HG03103 (cell line): ENCODE data around the gene CD47.

Source experiments
- ATAC-seq: cut with Tn5 transposase; IDR thresholded peaks from one replicate; pipeline ENCODE4 v1.9.1; 2021; ENCODE audit warnings: low read depth; ENCODE audit not compliant: unreplicated experiment

The CD47 gene

GRCh38 chr3:108022256-108023150 lies 68.3 kb downstream of the CD47 start:
- ATAC-seq, result no peak

GRCh38 chr3:108021533-108021932 lies 69.3 kb downstream of the CD47 start:
- no peak for ATAC-seq

DNA sequence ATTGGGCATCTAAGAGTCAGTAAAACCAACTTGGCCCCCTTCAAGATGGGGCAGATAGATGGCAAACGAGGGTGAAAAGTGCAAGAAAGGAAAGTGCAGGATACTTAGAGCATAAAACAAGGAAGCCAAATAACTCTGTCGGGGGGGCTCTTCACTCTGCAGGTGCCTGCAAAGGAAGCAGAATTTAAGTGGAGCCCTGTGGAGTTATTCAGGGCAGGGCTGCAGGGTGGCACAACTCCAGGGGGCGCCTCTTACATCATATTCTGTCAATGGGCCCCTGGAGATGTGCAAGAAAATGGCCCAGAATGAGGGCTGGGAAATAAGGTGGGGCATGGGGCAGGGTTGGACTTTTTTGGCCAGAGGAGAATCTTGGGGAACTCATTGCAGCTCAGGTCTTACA lies 69.7 kb downstream of the CD47 start:
- no peak for ATAC-seq

GRCh38 chr3:108018552-108018951 lies 72.3 kb downstream of the CD47 start:
- ATAC-seq, result no peak

GRCh38 chr3:108017587-108017986 lies 73.2 kb downstream of the CD47 start:
- no peak for ATAC-seq

GRCh38 chr3:108014943-108015342 lies 75.9 kb downstream of the CD47 start:
- no peak for ATAC-seq

- ATAC-seq, result no peak
Measured at GRCh38 chr3:108013141-108014055, 77.4 kb downstream of the CD47 start.

DNA sequence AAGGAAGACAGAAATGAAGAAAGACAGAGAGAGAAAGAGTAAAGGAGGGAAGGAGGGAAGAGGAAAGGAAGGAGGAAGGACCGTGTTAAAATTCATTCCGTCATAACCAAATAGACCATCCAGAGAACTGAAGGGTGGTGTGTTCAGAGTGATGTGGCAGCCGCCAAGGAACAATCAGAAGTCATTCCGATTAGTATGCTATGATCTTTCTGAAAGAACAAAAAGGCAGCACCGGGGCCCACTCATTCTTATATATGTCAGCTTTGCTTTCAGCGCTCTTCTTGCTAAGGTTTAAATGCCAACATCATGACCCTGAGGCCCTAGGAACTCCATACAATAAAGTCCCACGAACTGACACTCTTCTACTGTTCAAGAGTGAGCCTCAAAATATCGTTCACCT lies 78.5 kb downstream of the CD47 start:
- no peak for ATAC-seq

- ATAC-seq, result no peak
Measured at GRCh38 chr3:108011616-108012015, 79.2 kb downstream of the CD47 start.

DNA sequence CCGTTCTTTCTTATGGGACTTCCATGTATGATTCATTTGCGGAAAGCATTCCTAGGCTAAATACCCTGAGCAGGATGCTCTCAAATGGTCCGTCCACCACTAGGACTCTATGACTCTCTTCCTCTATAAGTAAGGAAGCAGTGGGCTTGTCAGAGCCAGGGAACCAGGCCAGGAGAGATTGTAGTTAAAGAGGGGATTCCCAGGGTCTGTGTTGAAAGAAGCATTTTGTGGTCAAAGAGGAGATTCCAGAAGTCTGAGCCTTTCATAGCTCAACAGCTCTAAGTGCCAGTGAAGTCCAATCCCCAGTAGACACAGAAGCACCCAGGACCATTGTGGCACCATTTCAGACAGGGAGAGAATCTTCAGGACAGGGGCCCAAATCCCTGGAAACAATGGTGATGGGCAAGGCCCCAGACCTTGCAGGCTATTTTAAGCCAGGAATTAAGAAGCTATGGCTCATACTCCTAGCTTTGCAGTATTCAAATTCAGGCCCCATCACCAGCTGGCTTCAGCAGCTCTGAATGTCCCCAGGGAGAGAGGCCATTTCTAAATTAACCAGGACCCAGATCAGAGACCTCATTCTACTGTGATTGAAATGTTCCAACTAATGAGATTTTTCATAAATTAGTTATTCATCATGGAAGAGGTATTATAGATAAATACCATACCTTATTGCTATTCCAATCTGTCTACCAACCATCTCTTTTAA lies 81.7 kb downstream of the CD47 start:
- ATAC-seq, result no peak

GRCh38 chr3:108008106-108008505 lies 82.7 kb downstream of the CD47 start:
- ATAC-seq, result no peak

DNA sequence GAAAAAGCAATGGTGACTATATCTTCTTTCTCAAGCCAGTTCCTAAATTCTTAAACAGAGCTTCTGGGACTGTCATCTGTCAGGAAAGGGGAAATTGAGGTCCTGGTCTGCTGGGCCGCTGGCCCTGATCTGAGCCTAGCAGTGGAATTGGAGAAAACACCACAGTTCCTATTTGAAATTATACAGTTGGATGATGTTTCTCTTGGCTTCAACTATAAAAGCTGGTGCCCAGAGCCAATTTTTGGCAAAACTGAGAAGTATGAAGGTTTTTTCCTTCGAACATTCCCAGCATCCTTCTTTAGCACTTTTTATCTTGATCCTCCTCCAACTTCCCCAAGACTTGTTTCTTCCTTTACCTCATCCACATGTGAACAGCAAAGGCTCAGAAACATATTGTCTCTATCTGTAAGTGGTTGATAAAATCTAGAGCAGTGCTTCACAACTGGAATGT lies 83.9 kb downstream of the CD47 start:
- ATAC-seq, result no peak

GRCh38 chr3:108006077-108006771 lies 84.6 kb downstream of the CD47 start:
- ATAC-seq, result no peak

DNA sequence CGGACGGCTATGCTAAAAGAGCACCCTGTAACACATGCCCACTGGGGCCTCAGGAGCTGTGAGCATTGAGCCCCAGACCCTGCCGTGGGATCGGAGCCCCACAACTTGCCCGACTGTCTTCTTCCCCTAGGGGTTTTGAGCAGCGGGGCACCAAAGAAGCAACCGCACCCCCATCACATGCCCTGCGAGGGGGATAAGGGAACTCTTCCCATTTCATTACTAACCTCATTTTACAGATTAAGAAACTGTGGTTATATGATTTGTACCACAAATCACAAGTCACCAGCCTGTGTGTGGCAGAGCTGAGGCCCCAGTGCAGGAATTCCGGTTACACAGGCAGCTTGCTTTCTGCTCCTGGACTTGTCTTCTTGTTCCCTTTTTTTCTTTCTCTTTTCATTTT lies 86.2 kb downstream of the CD47 start:
- ATAC-seq, result no peak

GRCh38 chr3:108001457-108001856 lies 89.4 kb downstream of the CD47 start:
- no peak for ATAC-seq

DNA sequence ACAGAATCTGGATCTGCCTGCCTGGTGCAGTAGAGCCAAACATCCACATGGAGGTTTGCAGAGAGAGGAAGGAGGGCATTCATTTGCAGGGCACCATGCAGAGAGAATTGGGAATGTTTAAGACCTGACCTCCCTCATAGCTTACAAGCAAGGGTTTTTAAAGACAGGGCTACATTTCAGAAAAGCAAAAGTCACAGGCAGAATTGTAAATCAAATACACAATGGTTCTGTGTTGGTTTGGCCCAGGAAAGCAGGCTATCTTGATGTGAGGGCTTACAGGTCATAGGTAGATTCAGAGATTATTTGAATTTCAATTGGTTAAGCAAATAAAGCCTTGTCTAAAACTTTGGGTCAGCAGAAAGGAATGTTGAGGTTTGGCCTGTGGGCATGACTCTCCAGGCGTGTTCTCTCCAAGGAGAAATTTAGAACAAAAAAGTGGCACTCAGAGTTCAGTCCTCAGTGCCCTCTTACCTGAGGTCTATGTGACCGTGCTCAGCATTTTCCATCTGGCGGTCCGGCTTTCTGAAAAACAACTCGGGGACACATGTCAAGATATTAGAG lies 91.5 kb downstream of the CD47 start:
- no peak for ATAC-seq

GRCh38 chr3:107997671-107998070 lies 93.2 kb downstream of the CD47 start:
- ATAC-seq, result no peak

DNA sequence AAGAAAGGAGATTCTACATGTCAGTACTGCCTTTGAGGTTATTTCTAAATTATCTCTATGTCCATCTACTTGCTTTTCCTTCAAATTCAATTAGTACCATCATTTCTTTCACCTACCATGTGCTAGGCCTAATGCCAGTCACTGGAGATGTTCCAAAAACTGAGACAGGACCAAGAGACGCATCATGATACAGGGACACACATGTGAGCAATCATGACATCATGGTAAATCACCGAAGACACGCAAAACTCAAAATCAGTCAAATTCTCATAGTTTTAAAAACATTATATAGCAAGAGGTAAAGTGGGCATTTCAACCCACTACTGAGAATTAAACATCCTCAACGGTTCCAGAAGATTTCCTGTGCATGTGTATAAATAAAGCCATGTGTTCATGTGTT lies 95.0 kb downstream of the CD47 start:
- ATAC-seq, result no peak

GRCh38 chr3:107994956-107995715 lies 95.7 kb downstream of the CD47 start:
- no peak for ATAC-seq
